GM19240 (cell line): Measurements from ENCODE around the gene RALGPS1.
"Not testable (repeated sequence)": the region's sequence is repeated elsewhere in the genome, so short reads cannot be mapped to it uniquely, and the experiment has no call there.

Experiments
- DNase-seq: peaks from one replicate; pipeline ENCODE4 v3.0.0; 2011; ENCODE audit warnings: low spot score; ENCODE audit not compliant: insufficient read length

The RALGPS1 gene

DNA sequence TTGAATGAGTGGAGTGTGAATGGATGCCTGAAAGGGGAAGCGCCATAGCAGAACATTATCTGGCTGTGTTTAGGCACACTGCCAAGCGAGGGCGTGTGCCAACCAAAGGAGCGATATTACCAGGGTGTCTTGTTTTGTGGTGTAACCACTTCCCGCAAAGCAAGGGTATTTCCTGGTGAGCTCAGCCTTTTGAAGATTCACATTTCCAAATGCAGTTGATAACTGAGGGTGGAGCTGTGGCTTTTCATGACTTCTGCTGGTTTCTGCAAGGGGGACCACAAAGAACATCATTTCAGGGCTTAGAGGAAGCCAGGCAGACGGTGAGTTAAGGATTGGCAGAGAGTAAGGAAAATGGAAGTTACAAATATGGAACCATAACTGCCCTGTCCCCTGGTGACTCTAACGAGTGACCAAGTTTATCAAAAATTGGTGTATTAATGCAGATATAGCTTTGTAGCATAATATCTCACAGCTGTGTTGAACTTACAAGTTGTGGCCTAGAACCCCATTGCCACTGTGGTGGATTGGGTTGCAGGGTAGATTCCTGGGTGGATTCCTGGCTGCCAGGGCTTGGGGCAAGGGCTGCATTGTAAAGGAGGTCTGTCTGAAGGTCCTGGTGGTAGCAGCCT, 71.4 kb downstream of the RALGPS1 start:
- peak; percentile 47 for DNase-seq

GRCh38 chr9:126986506-126986951, 71.9 kb downstream of the RALGPS1 start:
- DNase-seq = no peak

GRCh38 chr9:126988857-126989256, 74.3 kb downstream of the RALGPS1 start:
- DNase-seq = no peak

DNA sequence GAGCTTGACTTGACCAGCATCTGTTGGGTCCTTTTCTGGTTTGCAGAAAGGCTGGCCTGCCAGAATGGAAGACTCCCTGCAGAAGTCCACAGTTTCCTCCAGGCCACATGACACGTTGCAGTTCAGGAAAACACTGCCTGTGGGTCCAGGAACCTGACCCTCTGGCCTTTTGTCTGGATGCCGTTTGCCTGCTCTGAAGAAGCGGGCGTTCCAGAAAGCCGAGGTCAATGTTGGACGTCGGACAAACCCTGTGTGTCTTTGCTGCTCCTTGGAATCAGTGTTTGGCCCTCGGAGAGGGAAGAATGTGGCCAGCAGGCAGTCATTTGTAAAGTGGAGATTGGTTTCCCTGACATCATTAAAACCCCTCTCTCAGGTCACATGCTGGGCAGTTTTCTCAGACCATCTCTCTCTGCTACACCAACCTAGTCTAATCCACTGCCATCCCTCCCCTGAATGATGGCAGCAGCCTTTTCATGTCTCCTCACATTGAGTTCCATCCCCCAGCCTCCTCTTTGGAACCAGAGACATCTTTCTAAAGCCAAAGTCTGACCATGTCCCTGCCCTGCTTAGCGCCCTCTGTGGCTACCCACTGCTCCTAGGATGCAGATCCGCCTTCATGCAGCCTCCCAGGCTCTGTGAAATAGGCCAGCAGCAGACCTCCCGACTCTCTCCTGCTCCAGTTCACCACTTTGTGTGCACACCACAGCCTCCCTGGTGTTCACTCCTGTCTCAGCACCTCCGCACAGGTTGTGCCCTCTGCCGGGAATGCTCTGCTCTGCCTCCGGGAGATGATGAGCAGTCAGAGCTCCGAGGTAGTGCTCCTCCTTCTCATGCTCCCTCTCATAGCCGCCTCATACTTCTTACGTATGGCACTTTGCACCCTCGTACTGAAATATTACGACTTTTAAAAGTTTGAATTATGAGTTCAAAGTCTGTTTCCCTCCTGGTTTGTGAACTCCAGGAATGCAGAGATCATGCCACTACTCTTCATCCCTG, 75.6 kb downstream of the RALGPS1 start:
- DNase-seq = no peak

DNA sequence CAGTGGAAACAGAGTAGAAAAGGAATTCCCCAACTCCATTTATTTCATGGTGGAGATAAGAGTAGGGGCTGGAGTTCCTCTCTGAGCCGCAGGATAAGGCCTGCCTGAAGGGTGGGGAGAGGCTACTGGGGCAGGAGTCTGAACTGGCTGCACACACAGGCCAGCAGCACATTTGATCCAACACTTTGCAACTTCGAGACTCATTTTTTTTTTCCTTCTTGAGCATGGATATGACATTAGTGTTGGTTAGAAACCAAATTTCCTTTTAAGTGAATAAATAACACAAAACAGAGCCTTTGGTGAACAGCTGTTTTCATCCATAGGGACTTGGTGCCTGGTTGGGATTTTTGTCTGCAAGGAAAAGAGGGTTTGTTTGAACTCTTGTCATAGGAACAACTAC, 76.6 kb downstream of the RALGPS1 start:
- no peak for DNase-seq

GRCh38 chr9:126992427-126992826, 77.8 kb downstream of the RALGPS1 start:
- no peak for DNase-seq

DNA sequence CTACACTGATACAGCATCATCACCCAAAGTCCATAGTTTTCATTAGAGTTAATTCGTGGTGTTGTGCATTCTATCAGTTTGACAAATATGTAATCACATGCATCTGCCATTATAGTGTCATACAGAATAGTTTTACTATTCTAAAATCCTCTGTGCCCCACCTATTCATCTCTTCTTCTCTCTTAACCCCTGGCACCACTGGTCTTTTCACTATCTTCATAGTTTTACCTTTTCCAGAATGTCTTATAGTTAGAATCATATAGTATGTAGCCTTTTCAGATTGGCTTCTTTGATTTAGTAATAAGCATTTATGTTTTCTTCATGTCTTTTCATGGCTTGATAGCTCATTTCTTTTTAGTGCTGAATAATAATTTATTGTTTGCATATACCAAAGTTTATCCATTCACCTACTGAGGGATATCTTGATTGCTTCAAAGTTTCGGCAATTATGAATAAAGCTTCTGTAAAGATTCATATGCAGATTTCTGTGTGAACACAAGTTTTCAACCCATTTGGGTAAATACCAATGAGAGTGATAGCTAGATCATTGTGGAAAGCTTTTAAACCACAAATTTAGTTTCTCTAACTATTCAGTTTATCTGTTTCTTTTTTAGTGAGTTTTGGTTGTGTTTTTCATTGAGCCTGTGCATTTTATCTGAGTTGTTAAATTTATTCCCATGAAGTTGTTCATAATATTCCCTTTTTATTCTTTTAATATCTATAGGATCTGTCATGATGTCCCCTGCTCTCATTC, 84.9 kb downstream of the RALGPS1 start:
- DNase-seq = no peak

DNA sequence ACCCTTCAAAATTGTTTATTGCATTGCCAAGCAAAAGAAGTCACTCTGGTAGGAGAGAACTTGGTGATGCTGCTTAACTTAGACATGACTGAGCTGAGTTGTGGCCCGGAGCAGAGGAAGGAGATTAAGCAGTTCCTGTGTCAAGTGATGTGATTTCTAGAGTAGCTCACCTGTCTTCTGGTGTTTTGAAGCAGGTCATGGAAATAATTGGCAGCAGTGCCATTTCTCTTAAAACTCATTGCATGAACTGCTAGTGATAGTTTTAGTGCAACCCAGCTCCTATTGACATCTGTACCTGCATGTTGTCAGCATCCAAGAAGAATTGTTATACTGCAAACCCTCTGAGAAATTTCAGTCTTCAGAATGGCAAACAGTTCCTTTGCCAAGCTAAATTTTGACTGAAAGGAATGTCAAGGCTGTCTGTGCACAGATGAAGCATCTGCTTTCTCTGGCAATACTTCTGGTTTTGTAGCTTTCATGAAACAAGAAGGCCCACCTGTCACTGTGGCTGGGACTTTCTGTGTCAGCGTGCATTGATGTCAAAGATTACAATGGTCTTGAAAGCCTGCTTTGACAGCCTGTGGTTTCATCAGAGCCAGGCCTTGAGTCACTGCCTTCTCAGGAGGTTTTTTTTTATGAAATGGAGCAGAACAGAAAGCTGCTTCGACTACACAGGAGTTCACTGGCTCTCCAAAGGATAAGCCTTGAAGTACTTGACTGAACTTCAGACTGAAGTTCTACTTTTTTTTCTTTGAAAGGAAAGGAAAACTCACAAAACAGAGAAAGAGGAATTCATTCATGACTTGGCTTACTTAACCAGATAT, 90.6 kb downstream of the RALGPS1 start:
- peak; percentile 80 for DNase-seq

DNA sequence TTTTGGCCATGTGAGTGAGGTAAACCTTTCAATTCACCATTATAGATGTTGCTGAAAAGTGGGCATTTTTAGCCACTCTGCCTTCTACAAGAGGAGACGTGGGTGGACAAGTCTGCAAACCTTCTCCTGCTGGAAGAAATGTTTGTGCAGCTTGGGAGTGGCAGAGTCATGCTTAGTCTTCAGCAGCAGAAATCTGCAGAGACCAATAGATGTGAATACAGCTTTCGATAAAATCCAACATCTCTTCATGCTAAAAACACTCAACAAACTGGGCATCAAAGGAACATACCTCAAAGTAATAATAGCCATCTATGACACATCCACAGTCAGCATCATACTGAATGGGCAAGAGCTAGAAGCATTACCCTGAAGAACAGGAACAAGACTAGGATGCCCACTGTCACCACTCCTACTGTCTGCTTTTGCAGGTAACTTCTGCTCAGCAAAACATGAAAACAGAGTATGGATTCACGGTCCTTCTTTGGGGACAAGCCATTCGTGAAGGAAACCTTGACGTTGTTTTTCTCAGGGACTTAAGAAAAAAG, 91.3 kb downstream of the RALGPS1 start:
- DNase-seq = no peak

DNA sequence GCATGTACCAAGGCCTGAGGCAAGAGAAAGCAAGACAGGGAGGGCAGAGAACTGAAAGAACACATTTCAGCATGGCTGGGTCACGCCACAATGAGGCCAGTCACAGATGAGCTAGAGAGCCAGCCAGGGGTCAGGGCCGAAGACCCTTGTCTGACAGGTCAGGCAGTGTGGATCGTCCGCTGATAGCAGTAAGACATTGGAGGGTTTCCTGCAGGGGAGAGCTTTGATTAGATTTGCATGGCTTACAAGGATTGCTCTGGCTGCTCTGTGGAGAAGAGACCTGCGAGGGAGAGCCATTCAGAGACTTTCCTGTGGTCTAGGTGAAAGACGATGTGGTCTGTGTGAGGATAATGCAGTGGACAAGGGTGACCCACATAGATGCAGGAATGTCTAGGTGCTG, 93.1 kb downstream of the RALGPS1 start:
- no peak for DNase-seq

- no peak for DNase-seq
Observed at GRCh38 chr9:127008076-127008475, 93.5 kb downstream of the RALGPS1 start.

- DNase-seq = no peak
Observed at GRCh38 chr9:127011772-127012171, 97.2 kb downstream of the RALGPS1 start.

DNA sequence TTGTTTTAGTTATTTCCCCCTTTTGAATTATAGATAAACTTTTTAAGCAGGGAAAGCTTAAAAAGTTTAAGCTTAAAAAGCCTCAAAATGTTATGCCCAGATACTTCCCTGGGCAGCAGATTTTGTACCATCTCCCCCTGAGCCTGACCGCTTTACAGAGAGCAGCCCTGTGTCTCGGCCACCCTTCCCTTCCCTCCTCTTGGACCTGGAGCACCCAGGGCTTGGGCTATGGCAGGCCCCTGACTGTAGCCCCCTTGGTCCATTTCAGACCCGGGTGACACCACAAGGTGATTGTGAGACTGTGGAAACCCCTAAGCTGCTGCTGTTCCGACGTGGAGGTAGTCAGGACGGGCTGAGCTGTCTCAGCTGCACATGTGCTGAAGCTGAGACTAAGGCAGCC, 97.7 kb downstream of the RALGPS1 start:
- no peak for DNase-seq

- DNase-seq = no peak
Observed at GRCh38 chr9:127013597-127013996, 99.0 kb downstream of the RALGPS1 start.

DNA sequence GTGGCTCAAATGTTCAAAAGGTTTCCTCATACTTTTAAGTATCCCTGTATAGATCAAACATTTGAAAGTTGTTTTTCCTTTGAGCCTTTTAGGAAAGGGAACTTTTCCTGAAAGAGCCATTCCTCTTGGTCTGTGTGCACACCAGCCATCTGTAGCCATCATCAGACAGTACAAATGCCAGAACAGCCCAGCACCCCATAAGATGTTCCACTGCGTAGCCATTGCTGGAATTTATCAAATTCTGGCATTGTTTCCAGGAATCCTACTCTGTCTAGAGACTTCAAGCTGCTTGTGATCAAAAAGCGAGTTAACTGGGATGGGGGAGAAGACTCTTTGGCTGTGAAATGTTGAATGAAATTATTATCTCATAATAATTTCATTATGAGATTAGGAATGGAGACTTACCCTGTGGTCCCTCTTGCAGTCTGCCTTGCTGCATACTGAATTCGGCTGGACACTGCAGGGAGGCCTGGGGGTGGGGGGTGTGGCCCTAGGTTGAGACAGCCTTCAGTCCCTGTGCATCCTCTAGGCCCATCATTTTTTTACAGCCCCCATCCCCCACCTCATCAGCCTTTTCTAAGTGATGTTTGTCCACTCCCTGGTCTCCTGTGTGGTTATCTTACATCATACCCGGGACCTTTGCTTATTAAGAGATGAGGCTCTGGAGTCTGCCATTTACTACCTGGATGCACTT, 99.8 kb downstream of the RALGPS1 start:
- no peak for DNase-seq

- DNase-seq = no peak
Observed at GRCh38 chr9:127014910-127015540, 100.4 kb downstream of the RALGPS1 start.

- no peak for DNase-seq
Observed at GRCh38 chr9:127015921-127016512, 101.4 kb downstream of the RALGPS1 start.

- not testable (repeated sequence) for DNase-seq
Observed at GRCh38 chr9:127017979-127018378, 103.4 kb downstream of the RALGPS1 start.

- DNase-seq = no peak
Observed at GRCh38 chr9:127018935-127019334, 104.4 kb downstream of the RALGPS1 start.
